NCI-H1048 (cell line): ENCODE measurements around the gene DCP2.

ENCODE experiments used
- DNase-seq: peaks from one replicate; lab custom pipeline; 2025; lab: John Stamatoyannopoulos, UW

The DCP2 gene

DNA sequence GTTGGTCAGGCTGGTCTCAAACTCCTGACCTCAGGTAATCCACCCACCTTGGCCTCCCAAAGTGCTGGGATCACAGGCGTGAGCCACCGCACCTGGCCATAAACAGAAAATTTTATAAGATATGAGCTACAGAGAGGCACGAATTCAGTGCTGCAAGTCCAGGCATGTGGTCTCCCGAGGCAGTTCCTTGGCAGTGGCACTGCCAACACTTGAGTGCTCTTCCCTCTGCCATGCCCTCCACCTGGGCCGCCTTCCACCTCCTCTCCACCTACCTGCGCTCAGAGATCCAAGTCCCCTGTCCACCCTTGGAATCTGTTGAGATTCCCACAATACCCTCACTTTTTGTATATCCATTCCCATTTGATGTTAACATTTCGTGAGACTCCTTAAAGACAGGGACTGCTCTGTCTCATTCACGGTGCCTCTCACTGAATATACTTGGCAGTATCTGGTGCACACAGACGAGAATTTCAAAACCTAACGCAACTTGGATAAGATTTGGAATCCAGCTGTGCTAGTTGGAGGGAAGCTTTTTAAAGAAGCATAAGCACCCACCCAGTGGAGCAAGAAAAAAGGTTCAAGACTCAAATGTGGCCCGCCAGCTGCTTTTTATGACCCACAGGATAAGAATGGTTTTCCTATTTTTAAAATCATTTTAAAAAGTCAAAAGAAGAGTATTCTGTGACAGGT is 68.3 kb downstream of the DCP2 start:
- no peak for DNase-seq

DNA sequence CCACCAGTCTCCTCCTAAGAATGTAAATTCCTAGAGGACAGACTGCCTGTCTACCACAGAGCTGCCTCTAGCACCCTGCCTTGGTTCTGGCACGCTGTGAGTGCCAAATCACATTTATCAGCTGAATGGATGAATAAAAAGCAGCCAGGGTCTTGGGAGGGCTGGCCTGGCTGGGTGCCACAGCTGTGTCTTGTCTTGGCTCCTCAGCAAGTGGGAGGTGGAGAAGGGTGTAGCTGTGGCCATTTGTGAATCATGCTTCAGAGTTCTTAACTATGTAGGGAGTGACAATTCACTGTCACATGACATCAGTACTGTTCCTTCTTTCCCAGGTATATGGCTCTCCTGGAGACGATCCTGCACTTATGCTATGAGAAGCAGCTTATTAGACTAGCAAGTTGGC is 70.6 kb downstream of the DCP2 start:
- DNase-seq, result no peak

DNA sequence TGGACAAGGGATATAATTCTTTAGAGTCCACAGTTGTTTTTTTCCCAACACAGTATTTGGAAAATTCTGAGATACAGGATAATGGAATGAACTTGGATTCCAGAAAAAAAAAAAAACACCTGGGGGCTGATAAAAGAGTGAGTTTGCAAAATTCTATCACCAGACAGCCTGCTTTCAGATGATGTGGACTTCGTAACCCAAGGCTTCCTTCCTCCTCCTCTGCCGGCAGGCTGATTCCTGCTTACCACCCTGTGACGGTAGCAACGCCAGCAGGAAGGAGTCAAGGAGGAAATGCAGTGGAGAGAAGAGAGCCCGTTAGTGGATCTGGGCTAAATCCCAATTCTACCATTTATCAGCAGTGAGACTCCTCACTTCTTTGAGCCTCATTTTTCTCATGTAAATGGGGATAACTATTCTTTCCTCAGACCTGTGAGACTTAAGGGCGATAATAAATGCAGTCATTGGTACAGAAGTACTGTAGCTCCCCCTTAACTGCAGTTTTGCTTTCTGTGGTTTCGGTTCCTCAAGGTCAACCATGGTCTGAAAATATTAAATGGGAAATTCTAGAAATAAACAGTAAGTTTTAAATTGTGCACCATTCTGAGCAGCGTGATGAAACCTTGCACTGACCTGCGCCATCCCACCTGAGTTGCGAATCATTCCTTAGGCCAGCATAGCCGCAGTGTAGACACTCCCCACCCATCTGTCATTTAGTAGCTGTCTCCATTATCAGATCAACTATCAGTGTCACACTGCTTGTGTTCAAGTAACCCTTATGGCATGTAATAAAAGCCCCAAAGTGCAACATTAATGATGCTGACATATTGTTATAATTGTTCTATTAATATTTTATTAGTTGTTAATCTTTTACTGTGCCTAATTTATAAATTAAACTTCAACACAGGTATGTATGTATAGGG is 71.4 kb downstream of the DCP2 start:
- DNase-seq, result no peak

DNA sequence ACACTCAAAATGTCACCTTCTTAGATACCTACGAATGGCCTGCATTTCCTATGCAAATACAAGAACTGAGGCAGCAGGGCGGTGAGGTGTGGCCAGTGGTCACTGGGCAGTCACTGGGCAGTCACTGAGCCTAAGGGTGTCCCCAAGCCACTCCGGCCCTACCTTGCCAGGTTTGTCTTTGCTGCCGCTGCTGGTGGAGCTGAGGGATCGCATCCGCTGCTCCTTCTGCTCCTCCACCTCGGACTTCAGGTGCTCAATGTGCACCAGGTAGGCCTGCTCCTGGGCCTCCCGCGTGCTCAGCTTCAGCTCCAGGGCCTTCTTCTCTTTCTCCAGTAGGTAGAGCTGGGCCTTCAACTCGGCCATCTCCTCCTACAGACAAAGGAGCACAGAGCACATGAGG is 72.3 kb downstream of the DCP2 start:
- no peak for DNase-seq

DNA sequence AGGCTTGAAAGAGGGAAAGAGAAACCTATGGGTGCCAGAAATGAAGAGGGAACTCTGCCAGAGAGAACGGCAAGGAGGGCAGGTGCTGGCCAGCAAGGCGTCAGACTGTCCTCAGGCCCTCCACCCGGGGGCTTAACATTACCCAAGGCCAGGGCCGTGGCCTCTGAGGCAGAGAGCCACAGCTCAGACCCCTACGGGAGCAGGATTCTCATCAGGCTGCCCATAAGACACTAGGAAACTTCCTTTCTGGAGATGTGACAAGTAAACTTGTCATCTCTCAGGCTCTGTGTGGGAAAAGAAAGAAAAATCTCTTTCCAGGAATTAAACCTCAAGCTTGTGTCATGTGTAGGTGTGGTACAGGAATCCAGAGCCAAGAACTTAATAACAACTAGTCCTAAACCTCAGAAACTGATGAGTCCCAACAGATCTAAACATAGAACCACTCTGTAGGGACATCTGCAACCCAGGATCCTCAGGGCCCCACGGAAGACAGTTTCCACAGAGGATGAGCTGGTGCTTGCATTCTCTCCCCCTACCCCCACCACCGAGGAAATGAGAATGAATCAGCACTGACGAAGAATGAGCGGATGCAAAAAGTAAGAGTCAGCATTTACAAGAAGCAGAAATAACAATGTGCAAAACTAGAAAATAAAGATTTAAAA is 74.3 kb downstream of the DCP2 start:
- DNase-seq, result no peak

DNA sequence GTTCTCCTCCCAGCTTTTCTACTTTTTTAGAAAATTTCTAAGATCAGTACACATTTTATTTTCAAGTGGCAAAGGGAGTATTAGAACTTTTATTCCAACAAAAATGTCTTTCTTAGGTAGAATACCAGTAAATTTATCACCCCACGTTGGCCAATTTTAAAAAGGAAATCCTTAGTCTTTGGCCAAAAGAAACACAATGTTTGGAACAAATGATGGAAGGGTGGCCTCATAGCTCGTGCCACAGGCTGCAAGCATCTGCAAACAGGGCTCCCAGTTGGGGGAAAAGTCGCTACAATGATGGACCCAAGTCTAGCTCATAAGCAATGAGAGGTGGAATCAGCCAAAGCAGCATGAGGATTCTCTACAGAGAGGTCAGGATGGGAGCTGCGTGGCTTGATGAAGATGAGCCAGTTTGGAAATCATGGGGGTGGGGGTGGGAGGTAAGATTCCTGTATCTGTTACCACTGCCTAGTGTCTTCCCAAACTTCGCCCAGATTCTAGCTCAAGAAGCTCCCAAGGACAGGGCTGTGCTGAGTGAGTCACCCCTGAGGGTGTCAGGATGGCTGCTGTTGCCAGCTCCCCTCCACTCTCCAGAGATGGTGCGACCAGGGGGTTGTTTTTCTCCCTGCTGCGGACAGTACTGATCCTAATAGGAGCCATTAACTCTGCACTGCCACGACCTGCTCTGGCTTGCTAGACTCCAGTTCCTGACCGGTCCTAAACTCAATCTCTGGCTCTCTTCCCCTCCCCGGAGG is 75.6 kb downstream of the DCP2 start:
- DNase-seq, result no peak

DNA sequence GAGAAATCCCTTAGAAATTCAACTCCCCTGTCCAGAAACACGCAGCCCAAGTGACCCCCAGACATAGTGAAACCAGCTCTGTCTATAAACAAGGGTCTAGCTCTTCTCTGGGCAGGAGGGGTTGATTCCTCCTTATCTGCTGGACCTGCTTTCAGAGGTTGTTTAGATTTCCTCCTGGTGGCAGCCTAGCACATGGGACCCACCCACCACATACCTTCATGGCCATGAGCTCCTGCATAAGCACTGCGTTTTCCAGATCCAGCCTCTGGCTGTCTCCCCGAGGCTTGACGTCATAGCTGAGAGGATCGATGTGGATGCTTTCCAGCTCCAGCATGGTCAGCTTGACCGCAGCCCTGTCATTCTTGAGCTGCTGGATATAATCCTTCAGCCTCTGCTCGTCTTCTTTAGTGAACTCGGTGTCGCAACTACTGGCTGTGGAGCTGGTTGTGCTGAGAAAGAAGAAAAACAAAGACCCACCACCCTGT is 77.0 kb downstream of the DCP2 start:
- no peak for DNase-seq

DNA sequence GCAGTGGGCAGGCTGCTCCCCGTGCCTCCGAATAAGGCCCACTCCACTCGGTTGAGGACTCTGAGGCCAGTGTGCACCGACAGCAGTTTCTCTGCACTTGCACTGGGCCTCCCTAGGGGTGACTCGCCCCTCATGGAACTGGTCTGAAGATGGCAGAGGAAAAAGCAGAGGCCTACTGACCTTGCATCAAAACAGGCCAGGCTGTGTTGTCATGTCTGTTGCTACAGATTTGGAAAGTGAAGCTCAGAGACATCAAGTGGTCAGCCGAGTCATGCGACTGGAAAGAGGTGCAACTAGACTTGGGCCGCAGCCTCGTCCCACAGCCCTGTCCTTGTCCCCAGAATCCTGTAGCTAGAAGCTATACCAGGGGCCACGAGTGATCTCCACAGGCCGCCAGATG is 78.3 kb downstream of the DCP2 start:
- DNase-seq, result no peak

DNA sequence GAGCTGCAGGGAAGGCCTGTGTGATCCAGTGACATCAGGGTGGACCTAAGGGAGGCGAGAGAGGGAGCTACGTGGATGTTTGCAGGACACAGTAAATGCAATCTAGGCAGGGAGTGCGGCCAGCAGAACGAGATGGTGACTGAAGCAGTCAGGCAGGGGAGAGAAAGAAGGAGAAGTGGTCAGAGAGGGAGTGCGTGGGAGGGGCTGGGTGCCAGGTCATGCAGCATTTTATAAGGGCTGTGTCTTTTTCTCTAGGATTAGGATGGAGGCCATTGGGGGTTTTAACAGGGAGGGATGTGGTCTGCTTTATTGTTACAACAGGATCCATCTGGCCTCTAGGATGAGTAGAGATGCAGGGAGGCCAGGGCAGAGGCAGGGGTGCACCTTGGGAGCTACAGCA is 80.4 kb downstream of the DCP2 start:
- no peak for DNase-seq

DNA sequence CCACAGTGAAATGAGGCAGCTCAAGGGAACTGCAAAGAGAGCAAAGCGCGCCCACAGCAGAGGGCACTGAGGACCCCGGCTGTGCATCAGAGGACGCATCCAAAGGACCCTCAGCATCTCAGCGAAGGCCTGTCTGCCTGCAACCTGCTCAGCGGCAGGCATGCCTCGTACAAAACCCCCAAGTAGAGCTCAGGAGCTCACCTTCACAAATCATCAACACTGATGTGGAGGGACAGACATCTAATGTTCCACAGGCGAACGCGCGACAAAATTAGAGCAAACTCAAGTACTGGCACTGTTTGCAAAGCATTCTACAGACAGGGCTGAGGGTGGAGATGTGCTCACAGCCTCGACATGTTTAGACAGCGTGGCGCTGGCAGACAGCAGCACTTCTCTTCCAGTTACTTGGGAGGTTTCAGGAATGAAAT is 81.0 kb downstream of the DCP2 start:
- DNase-seq, result no peak

DNA sequence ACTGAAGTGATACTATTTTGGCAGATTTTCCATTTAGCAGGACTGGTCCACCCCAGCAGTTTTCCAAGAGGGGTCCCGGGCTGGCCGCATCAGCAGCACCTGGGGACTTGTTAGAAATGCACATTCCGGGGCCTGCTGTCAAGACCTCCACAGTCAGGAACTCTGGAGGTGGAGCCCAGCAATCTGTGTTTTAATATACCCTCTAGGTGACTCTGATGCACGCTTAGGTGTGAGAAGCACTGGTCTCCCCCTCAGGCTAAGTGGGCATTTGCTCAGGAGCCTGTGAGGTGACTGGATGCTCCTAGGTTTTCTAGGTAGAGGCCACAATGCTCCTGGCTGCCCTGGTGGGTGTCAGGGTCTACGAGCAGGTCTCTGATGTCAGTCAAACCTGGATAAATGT is 81.7 kb downstream of the DCP2 start:
- DNase-seq, result no peak

DNA sequence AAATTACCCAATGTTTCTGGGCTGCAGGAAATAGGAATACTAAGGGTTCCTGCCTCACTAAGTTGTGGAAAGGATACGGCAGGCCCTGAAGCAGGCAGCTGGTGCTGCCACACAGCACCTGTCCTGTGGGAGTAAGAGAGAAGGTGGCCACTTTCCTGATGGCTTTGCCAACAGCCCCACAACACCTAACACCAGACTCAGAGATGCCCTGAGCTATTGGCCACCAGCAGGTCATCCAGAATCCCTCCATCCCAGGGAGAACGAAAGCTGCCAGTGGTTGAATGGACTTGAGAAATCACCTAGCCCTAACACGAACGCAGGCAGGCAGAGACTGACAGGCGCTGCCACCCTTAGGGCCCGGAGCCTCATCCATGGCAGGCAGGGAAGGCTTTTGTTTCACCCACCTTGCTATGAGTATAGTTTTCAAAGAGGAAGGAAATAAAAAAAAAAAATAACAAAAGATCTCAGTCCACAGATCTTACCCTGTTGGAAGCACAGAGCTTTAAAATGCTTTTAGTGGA is 82.2 kb downstream of the DCP2 start:
- DNase-seq, result no peak

DNA sequence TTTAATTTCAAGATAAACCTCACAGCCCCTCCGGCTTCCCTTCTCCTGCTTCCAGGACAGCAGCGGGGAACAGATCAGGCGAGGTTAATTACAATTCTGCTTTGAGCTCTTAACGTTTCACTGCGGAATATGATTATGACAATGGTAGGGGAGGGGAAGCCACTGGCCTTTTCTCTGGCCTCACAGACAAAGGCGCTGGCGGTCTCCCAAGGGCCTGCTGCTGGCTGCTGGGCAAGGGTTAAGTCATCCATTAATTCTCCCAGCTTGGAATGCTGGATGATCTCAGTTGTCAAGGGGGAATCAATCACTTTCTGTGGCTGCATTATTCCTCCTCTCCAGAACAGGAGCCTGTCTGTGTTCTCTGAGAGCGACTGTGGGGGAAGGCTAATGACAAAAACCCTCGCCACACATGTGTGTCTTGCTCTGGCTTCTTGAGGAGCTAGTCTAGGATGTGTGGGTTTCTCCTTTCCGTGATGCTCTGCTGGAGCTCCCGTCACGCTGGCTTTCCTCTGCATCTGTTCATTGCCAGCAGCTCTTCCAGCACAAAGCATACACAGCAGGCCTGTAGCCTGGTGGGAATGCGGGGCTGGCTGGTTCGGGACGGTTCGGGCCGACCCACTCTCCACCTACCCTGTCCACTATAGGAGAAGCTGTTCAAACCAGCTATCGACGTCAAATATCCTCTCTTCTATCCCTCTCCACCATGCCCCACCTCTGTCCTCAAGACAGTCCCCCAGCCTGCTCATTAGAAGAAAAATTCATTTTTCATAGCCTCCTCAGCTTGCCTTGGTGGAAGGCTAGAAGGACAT is 82.8 kb downstream of the DCP2 start:
- no peak for DNase-seq

DNA sequence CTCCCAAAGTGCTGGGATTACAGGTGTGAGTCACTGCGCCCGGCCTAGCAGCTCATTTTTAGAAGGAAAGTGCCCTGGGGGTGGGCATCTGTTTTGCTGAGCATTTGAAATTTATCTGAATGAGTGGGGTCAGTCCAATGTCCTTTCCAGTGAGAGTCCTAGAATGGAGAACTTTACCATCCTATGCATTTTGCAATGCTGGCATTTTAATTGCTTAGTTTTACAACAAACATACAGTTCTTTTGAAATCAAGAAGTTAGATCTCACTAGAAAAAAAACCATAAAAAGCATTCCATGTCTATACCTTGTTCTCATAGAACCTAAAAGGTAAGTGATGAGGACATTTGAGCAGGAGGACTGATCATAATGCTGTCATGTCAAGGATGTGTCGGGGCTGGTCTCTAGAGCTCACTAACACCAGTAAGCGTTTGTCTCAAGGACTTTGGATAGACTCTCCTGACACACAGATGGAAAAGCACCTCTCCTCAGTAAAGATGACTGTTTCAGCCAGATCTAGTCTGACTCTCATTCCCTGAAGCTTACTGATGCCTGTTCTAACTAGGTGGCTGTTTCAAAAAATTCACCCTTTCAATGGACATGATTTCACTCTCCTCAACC is 83.9 kb downstream of the DCP2 start:
- DNase-seq, result no peak

DNA sequence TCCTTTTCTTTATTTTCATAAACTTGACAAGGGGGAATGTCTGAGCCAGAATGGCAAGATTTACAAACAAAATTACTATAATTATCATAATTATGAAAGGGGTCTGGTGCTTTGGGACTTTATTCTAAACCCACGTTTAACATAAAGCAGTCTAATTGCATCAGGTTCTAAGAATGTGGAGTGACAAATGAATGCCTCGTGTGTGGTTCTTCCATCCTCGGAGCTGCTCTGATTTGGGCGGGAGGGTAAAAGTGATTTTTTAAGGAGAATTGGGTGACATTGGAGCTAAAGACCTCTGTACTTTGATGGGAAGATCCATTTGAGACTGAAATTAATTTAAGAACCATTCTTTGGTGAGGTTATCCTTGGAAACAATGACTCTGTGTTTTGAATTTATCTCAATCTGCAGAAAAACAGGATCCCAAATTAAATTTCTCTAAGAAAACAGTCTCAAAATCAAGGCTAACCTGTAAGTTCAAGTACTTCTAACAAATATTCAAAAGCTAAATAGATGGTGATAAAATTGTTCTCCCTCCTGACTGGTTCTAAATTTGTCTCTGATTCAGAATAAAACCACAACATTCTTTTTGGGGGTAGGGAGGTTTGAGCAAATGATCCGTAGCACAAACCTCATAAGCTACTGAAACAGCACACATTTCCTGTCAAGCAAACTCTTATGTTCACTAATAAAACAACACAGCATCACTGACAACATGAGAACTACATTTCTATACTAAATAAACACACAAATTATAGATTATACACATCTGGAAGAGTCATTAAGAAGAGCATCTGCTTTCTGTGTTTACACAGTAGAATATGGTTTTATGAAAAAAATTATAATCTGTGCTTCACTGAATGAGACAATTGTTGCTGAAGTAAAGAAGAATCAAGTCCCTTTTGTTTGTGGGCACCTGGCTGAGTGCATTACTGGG is 85.5 kb downstream of the DCP2 start:
- no peak for DNase-seq

DNA sequence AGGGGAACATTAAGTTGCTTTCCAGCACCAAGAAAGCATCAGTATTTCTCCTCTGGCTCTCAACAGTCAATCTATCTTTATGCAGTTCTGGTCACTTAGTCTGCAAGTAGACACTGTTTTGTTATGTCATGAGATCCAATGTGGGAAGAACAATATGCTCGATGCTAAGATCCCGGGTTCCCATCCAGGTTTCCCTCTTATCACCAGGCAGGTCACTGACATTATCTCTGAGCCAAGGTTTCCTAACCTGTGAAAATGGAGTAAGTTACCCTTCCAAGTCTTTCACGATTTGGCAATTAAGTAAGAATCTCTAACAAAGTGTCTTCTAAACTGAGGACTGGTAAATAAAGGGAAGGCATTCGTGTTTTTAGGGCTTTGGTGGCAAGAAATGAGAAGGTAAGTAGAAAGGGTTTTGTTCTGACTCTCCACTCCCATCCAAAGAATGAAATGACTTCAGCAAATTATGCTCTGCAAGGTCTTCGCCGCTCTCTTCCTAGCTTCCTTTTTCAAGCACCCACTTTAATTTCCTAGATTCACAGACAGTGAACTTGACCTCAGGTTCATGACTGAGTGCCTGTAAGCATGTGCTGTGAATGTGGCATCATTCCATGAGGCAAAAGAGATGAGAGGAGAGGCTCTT is 86.4 kb downstream of the DCP2 start:
- DNase-seq, result no peak

DNA sequence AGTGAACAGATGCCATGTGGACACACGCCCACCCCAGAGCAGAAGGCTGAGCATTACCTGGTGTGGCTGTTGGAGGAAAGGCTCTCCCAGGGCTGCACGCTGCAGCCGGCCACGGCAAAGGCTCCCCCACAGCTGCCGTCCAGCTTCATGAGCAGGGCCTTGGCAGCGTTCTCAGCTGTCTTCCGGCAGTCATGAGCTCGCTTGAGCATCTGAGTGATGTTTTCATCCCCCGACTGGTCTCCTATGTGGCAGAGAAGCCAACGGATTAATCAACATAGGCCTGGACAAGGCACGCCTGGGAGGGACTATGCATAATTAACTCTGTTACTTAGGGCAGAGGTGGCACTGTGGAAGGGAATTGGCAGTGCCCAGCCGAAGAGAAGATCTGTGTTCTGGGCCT is 87.3 kb downstream of the DCP2 start:
- DNase-seq, result no peak

DNA sequence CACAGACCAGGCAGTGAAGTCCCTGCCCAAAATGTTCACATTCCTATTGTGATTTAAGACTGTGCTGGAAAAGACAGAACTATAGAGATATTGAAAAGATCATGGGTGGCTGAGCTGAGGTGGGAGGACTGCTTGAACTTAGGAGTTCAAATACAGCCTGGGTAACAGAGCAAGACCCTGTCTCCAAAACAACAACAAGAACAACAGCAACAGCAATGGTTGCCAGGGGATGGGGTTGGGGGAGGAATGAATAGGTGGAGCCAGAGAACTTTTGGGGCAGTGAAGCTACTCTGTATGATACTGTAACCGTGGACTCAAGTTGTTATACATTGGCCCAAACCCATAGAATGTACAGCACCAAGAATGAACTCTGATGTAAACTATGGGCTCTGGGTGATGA is 88.2 kb downstream of the DCP2 start:
- no peak for DNase-seq

DNA sequence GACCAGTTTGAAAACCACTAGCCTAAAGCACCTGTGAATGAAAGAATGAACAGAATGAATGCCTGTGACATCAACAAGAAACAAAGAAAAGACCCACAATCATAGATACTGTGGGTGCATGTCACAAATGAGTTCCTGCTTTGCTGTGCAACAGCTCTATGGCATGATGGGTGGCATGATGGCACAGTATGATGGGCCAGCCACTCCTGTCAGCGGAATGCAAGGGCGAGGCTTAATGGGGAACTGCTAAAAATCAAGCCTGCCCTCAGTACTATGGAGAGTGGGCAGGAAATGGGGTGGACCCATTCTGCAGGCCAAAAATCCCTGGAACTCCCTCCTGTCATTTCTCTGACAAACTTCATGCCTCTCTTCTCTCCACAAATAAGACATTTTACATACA is 89.0 kb downstream of the DCP2 start:
- no peak for DNase-seq
